Suprapubic skin (tissue), 4 donors: ENCODE results near the gene HECW1. TPM values are rescaled to one million over a fixed set of nuclear protein-coding genes. Genes with fewer than 3 reads are reported as not detected.

Experiments
- DNase-seq, 2 donors: peaks; one replicate each; pipeline ENCODE4 v3.0.0-alpha.2; 2019; ENCODE audit warnings: low spot score in 2 of 2
- H3K27ac ChIP-seq: fragments of 200-600 bp; sonication (generic); one replicate; pipeline ENCODE4 v1.5.1; 2019
- H3K27me3 ChIP-seq: fragments of 200-600 bp; sonication (generic); one replicate; pipeline ENCODE4 v1.5.1; 2019
- H3K36me3 ChIP-seq: fragments of 200-600 bp; sonication (generic); one replicate; pipeline ENCODE4 v1.5.1; 2019
- H3K4me1 ChIP-seq: fragments of 200-600 bp; sonication (generic); one replicate; pipeline ENCODE4 v1.5.1; 2019
- H3K4me3 ChIP-seq: fragments of 200-600 bp; sonication (generic); one replicate; pipeline ENCODE4 v1.5.1; 2019; ENCODE audit warnings: mild to moderate bottlenecking
- H3K9me3 ChIP-seq: fragments of 200-600 bp; sonication (generic); one replicate; pipeline ENCODE4 v1.5.1; 2019
- EP300 ChIP-seq: sonication (generic); formaldehyde crosslinking; IDR thresholded peaks from one replicate; pipeline ENCODE4 v1.6.1; 2017; ENCODE audit warnings: antibody characterized with exemption
- POLR2A ChIP-seq, 2 donors: fragments of 450-650 bp; IDR thresholded peaks; one replicate each; pipeline ENCODE4 v1.6.1; 2017; ENCODE audit warnings: antibody characterized with exemption in 2 of 2, mild to moderate bottlenecking in 2 of 2, moderate library complexity in 2 of 2
- POLR2AphosphoS5 ChIP-seq, 3 donors: sonication (generic); formaldehyde crosslinking; IDR thresholded peaks; one replicate each; pipeline ENCODE4 v1.6.1; 2017; ENCODE audit warnings: antibody characterized with exemption in 3 of 3
- WGBS: methylation state at CpG from one replicate; pipeline ENCODE4 v1.1.5; 2018; 5-methylcytosine and 5-hydroxymethylcytosine counted together
- total RNA-seq, 4 donors: library from RNA; depleted of rRNA; stranded (reverse); fragments of >200 nt; gene quantifications; one replicate each; pipeline ENCODE4 v1.1.0, GENCODE V29; 2016
- TF ChIP-seq, protein P1 (sequence below), 2 donors: fragments of 200-600 bp in 1 of 2; fragments of 450-650 bp in 1 of 2; sonication (generic) in 1 of 2; IDR thresholded peaks; one replicate each; pipeline ENCODE4 v1.5.1; 2016 to 2019; ENCODE audit warnings: antibody characterized with exemption in 2 of 2, mild to moderate bottlenecking in 1 of 2, moderate library complexity in 1 of 2

Gene HECW1
- total RNA-seq, 4 donors from 2014 or later: 0.17 to 0.73 (median 0.32) TPM; not detected in 1

DNA sequence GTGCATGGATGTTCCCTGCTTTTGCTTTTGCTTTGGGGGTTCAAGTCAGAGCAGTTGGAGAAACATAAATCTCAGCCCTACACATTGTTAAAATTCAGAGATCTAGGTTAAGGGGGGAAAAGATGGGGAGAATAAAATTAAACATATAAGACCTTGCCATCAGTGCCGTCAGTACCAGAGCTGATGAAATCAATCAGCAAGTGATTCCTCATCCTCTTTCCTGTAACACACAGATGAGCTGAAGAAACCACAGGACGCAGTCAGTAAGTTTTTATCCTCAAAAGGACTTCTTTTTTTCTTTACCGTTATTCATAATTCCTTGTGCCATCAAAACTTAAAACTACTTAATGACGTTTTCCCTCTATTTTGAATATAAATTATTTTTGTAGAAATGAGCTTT, 5.9 kb downstream of the HECW1 start:
- WGBS: 79% methylated on average over 4 of the region's 4 CpGs
- Histone ChIP-seq H3K4me1 (peaks cover 10% of the 10 kb centered on the region), H3K27me3 (peaks cover 75% of the 10 kb centered on the region), H3K27ac (no peak overlapping the region), H3K36me3 (no peaks in the 10 kb centered on the region), H3K4me3 (no peak overlapping the region), H3K9me3 (no peaks in the 10 kb centered on the region)
- DNase-seq: no peak
- TF ChIP-seq POLR2A (IDR thresholded peaks at IDR 0.05) (no peak), POLR2AphosphoS5 (IDR thresholded peaks at IDR 0.05) (no peak), EP300 (no peak)
- TF ChIP-seq, protein P1, sequence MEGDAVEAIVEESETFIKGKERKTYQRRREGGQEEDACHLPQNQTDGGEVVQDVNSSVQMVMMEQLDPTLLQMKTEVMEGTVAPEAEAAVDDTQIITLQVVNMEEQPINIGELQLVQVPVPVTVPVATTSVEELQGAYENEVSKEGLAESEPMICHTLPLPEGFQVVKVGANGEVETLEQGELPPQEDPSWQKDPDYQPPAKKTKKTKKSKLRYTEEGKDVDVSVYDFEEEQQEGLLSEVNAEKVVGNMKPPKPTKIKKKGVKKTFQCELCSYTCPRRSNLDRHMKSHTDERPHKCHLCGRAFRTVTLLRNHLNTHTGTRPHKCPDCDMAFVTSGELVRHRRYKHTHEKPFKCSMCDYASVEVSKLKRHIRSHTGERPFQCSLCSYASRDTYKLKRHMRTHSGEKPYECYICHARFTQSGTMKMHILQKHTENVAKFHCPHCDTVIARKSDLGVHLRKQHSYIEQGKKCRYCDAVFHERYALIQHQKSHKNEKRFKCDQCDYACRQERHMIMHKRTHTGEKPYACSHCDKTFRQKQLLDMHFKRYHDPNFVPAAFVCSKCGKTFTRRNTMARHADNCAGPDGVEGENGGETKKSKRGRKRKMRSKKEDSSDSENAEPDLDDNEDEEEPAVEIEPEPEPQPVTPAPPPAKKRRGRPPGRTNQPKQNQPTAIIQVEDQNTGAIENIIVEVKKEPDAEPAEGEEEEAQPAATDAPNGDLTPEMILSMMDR (IDR thresholded peaks at IDR 0.05): no peak

DNA sequence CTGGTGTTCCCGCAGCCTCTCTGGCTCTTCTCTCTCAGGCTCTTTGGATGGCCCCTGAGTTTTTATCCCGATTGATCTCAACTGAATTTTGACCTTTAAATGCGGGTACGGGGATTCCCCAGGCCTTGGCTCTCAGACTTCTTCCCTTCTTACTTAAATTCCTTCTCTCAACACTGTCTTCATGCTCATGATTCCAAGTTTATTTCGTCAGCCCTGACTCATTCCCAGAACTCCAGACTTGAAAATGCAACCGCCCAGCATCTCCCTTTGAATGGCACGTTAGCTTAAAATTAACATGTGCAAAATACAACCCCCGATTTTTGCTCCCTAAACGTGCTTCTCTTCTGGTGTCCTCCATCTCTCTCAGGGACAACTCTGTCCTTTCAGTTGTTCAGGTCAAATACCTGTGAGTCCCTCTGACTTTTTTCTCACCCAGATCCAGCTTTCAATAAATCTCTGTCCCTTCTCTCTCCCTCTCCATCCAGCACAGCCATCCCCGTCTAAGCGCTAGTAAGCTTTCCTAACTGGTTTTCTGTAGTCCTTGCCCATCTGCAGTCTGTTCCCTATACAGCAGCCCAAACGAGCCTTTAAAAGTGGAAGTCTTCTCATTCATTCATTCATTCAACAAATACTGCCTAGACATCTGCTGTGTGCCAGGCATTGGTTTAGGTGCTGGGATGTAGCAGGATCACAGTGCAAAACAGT, 7.1 kb downstream of the HECW1 start:
- no peak for TF ChIP-seq POLR2A (IDR thresholded peaks at IDR 0.05)
- no peak for TF ChIP-seq EP300
- no peak for TF ChIP-seq POLR2AphosphoS5 (IDR thresholded peaks at IDR 0.05)
- TF ChIP-seq, protein P1 (IDR thresholded peaks at IDR 0.05): no peak
- WGBS: 29% methylated on average over 12 of the region's 12 CpGs

DNA sequence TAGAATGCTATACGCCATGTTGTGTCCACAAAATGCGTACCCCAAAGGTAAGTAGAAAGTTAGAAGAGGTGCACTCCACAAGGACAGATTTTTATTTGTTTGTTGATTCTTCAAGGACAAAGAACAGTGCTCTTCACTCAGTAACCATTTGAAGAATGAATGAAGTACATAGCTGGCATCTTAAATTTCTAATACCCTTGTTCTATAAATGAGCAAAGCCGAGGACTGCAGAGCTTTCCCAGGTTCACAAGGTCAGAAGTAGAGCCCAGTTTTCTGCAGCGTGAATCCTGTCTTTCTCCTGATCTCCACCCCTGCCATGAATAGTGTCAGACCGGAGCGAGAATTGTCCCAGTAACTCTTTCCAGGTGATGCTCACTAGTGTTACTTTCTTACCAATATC, 9.5 kb downstream of the HECW1 start:
- no peak overlapping the region for H3K27ac ChIP-seq
- DNase-seq: no peak
- no peak overlapping the region for H3K4me3 ChIP-seq
- peaks cover 51% of the 10 kb centered on the region for H3K27me3 ChIP-seq
- H3K9me3 ChIP-seq: no peaks in the 10 kb centered on the region
- TF ChIP-seq, protein P1 (IDR thresholded peaks at IDR 0.05): no peak
- TF ChIP-seq POLR2AphosphoS5 (IDR thresholded peaks at IDR 0.05): no peak
- no peak for TF ChIP-seq POLR2A (IDR thresholded peaks at IDR 0.05)
- no peak for TF ChIP-seq EP300
- no peaks in the 10 kb centered on the region for H3K4me1 ChIP-seq
- no peaks in the 10 kb centered on the region for H3K36me3 ChIP-seq
- 91% methylated on average over 6 of the region's 6 CpGs for WGBS

More for the DNA sequence above, 7.1 kb downstream of the HECW1 start:
- Histone ChIP-seq H3K4me1 (no peaks in the 10 kb centered on the region), H3K27me3 (peaks cover 69% of the 10 kb centered on the region), H3K27ac (no peak overlapping the region), H3K4me3 (no peak overlapping the region), H3K36me3 (no peaks in the 10 kb centered on the region), H3K9me3 (no peaks in the 10 kb centered on the region)
- no peak for DNase-seq

GRCh38 chr7:43123457-43123856, 11.0 kb downstream of the HECW1 start:
- 58% methylated on average over 1 of the region's 1 CpG for WGBS
- DNase-seq: no peak
- no peaks in the 10 kb centered on the region for H3K4me1 ChIP-seq
- H3K27me3 ChIP-seq: peaks cover 42% of the 10 kb centered on the region
- H3K9me3 ChIP-seq: no peaks in the 10 kb centered on the region
- H3K36me3 ChIP-seq: no peaks in the 10 kb centered on the region
- TF ChIP-seq, protein P1 (IDR thresholded peaks at IDR 0.05): no peak
- TF ChIP-seq EP300 (no peak), POLR2AphosphoS5 (IDR thresholded peaks at IDR 0.05) (no peak), POLR2A (IDR thresholded peaks at IDR 0.05) (no peak)
- no peak overlapping the region for H3K27ac ChIP-seq
- H3K4me3 ChIP-seq: no peak overlapping the region

DNA sequence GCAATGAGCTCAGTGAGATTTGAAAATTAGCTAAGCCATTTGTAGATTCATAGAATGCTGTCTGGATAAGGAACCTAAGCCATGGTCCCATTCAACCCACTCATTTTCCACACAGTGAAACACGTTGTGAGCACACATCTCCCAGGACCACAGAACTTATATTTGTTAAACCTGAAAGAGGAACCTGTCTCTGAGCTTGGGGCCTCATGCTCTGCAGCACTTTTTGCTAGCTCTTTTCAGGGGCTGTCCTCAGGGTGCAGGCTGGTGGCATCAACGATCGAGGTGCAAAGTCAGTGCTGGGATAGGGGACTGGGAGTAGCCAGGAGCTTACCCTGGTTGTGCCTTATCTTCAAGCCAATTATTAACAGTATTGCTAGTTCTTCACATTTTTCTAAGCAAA, 11.9 kb downstream of the HECW1 start:
- no peaks in the 10 kb centered on the region for H3K36me3 ChIP-seq
- H3K9me3 ChIP-seq: no peaks in the 10 kb centered on the region
- peaks cover 34% of the 10 kb centered on the region for H3K27me3 ChIP-seq
- no peak overlapping the region for H3K27ac ChIP-seq
- WGBS: 84% methylated on average over 3 of the region's 3 CpGs
- no peak overlapping the region for H3K4me3 ChIP-seq
- H3K4me1 ChIP-seq: no peaks in the 10 kb centered on the region
- TF ChIP-seq POLR2A (IDR thresholded peaks at IDR 0.05) (no peak), POLR2AphosphoS5 (IDR thresholded peaks at IDR 0.05) (no peak), EP300 (no peak)
- TF ChIP-seq, protein P1 (IDR thresholded peaks at IDR 0.05): no peak
- no peak for DNase-seq
